Esophagus squamous epithelium (tissue), 4 donors: Measurements from ENCODE around the gene CXCR1.
"Not testable (repeated sequence)": the region's sequence is repeated elsewhere in the genome, so short reads cannot be mapped to it uniquely, and the experiment has no call there.

Source experiments
- CTCF ChIP-seq, 6 experiments: fragments of 450-650 bp in 4 of 6; fragments of 200-600 bp in 2 of 6; sonication (generic) in 2 of 6; IDR thresholded peaks; one replicate each; pipeline ENCODE4 v1.5.1; 2016 to 2019; ENCODE audit warnings: antibody characterized with exemption in 6 of 6, mild to moderate bottlenecking in 4 of 6, moderate library complexity in 4 of 6
- POLR2A ChIP-seq, 4 donors: fragments of 450-650 bp; IDR thresholded peaks; one replicate each; pipeline ENCODE4 v1.6.1; 2017; ENCODE audit warnings: antibody characterized with exemption in 4 of 4, mild to moderate bottlenecking in 4 of 4, moderate library complexity in 3 of 4

- not testable (repeated sequence) for TF ChIP-seq CTCF, POLR2A (IDR thresholded peaks at IDR 0.05)
Observed at GRCh38 chr2:218121789-218122188, 45.0 kb downstream of the CXCR1 start.
